ENCODE data around the gene RPP25L.

RPP25L gene

DNA sequence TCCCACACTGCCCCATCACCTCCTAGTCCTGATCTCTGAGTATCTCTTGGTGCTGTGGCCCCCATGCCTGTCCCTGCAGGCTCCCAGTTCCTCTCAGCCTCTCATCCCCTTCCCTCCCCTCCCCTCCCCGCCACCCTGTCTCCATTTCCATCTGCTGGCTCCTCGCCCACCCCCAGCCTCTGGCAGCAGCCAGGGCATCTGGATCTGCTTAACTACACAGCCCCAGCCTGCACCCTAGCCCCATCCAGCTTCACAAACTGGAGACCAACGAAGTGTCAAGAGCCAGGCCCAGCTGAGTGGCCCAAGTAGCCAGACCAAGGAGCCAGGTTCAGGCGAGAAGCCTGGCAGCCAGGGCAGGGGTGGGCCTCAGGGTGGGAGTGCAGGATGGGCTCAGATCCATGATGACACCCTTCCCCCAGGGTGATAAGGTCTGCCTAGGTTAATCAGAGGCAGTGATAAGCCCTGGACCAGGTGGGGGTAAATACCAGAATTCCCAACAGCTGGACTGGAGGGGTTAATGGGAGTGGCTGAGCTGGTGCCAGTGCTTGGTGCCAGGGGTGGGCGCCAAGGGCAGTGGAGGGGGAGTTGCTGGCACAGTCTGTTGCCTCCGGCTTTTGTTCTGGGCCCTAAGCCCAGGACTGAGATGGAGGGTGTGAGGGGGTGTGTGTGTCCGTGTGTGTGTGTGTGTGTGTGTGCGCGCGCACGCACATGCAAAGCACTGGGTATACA is 42.6 kb upstream of the RPP25L start:
- TF ChIP-seq, protein P1, sequence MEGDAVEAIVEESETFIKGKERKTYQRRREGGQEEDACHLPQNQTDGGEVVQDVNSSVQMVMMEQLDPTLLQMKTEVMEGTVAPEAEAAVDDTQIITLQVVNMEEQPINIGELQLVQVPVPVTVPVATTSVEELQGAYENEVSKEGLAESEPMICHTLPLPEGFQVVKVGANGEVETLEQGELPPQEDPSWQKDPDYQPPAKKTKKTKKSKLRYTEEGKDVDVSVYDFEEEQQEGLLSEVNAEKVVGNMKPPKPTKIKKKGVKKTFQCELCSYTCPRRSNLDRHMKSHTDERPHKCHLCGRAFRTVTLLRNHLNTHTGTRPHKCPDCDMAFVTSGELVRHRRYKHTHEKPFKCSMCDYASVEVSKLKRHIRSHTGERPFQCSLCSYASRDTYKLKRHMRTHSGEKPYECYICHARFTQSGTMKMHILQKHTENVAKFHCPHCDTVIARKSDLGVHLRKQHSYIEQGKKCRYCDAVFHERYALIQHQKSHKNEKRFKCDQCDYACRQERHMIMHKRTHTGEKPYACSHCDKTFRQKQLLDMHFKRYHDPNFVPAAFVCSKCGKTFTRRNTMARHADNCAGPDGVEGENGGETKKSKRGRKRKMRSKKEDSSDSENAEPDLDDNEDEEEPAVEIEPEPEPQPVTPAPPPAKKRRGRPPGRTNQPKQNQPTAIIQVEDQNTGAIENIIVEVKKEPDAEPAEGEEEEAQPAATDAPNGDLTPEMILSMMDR (IDR thresholded peaks at IDR 0.05; ENCODE audit: low read depth, low read length), result no peak
- no peak overlapping the region for H3K4me3 ChIP-seq (ENCODE audit: low read depth, low read length)
- peaks cover 2% of the 10 kb centered on the region; the same call in 1 of the 2 replicates for H3K36me3 ChIP-seq
- peak; percentile 75 for DNase-seq
- peak overlapping the region; percentile 81 for H3K27ac ChIP-seq
- no peaks in the 10 kb centered on the region for H3K9me3 ChIP-seq (ENCODE audit: severe bottlenecking)
- no peaks in the 10 kb centered on the region for H3K27me3 ChIP-seq (ENCODE audit: insufficient read depth, low read depth, severe bottlenecking)

DNA sequence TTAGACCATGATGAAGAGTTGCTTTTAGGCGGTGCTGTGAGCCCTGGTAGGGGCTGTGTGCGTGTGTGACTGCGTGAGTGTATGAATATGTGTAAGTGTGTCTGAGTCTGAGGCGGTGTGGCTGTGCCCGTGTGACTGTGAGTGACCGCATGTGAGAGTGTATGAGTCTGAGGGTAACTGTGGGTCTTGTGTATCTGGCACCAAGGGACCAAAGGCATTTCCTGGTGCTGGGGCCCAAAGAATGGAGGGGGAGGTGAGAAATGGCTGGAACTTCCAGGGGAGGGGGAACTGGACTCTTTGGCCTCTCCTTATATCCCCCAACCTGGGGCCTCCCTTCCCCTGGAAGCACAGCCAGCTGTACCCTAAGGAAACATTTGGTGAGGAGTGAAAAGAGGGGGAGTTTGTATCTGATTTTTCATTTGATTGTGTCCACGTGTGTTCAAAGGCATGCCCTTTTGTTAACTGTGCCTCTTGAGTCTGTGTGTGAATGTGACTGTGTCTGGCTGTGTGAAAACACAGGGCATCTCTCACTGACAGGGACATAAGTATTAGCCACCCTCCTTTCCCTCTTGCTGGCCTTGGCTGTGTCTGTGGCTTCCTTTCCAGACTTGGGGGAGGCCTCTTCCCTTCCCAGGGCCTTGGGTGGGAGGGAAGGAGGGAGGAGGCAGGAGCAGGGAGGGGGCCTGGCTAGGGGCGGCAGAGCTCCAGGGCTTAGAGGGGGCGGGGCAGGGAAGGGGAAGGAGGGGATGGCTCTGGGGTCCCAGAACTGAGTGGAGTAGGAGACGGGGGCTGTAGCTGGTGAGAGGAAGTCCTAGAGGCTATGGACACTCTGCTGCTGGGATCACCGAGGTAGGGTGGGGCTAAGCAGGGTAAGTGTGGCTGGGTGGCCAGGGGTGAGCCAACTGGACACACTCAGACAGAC is 41.5 kb upstream of the RPP25L start:
- peak; percentile 66 for DNase-seq

DNA sequence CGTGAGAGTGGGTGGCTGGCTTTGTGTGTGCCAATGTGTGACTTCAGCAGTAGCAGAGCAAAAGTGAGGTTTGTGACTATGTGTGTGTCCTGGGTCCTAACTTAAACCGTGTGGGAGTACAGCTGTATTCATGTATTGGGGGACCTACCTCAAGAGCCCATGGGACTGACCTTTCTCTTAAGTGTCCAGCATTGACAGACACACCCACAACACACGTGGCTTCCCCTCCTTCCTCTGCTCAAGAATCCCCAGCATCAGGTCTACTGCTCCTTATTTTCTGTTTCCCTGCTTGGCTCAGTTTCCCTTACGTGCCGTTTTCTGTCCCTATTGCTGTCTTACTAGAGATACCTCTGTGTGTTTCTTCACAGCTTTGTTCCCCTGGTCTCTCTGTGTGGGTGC is 40.7 kb upstream of the RPP25L start:
- Histone ChIP-seq H3K27ac (peak overlapping the region; percentile 81), H3K9me3 (ENCODE audit: severe bottlenecking) (no peaks in the 10 kb centered on the region), H3K27me3 (ENCODE audit: insufficient read depth, low read depth, severe bottlenecking) (no peaks in the 10 kb centered on the region), H3K36me3 (peaks cover 15% of the 10 kb centered on the region), H3K4me3 (ENCODE audit: low read depth, low read length) (peak overlapping the region; percentile 51)
- TF ChIP-seq, protein P1 (IDR thresholded peaks at IDR 0.05; ENCODE audit: low read depth, low read length), result no peak
- no peak for DNase-seq

More for the DNA sequence above, 41.5 kb upstream of the RPP25L start:
- Histone ChIP-seq H3K9me3 (ENCODE audit: severe bottlenecking) (no peaks in the 10 kb centered on the region), H3K4me3 (ENCODE audit: low read depth, low read length) (no peak overlapping the region), H3K36me3 (peaks cover 13% of the 10 kb centered on the region), H3K27ac (peak overlapping the region; percentile 81), H3K27me3 (ENCODE audit: insufficient read depth, low read depth, severe bottlenecking) (no peaks in the 10 kb centered on the region)
- TF ChIP-seq, protein P1 (IDR thresholded peaks at IDR 0.05; ENCODE audit: low read depth, low read length), result no peak

DNA sequence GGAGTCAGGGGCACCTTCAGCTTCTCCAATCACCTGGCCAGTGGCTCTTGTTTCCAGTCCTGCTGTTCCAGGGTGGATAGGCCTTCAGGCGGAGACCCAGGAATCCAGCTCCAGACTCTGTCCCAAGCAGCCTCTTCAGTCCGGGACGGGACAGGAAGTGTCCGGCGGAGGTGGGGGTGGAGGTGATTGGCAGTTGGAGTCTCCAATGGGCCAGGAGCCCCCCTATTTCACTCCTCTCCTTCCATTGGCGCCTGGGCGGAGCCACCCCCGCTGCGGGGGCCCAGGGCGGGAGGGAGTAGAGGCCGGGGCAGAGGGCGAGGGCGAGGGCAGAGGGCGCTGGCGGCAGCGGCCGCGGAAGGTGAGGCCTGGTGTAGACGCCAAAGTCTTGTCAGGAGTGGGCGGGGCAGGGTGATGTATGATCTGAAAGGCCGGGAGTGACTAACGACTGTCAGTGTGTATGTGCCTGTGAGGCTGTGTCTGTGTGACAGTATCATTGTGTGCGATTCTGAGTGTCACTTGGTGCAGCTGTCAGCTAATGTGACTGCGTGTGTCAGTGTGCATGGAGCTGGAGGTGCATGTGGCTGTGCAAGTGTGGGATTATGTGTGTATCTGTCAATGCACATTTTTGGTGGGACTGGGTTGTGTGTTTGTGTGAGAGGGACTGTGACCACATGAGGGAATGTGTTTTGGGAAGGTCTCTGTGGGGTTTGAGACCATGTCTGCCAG is 40.1 kb upstream of the RPP25L start, which contains the start of gene IL11RA:
Gene IL11RA, plus strand, starts transcription at position 310 of the 726 bp plus-strand sequence. CDS start 3,033 bp downstream, outside the sequence.
- Histone ChIP-seq H3K4me3 (ENCODE audit: low read depth, low read length) (peak within 1 kb of the TSS; percentile 51), H3K27me3 (ENCODE audit: insufficient read depth, low read depth, severe bottlenecking) (no peaks in the 10 kb centered on the region), H3K27ac (peak within 1 kb of the TSS; percentile 81), H3K9me3 (ENCODE audit: severe bottlenecking) (no peaks in the 10 kb centered on the region), H3K36me3 (peaks cover 15% of the 10 kb centered on the region)
- peak; percentile 91 for DNase-seq
- TF ChIP-seq, protein P1 (IDR thresholded peaks at IDR 0.05; ENCODE audit: low read depth, low read length), result no peak

DNA sequence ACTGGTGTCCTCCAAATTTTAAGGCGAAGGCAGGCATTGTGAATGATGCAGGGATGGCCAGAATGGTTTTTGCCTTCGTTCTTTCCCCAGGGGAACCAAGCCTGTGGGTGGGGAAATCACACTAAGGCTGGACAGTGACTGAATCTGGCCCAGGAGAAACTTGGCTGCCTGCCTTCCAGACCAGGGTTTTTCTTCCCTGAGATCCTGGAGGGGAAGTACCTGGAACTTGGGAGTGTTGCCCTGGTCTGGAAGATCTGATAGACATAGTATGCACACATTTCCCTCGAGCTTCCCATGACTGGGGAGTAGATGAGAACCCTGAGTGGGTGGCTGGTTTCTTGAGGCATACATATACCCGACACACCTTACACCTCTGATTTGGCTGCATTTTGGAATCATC is 39.4 kb upstream of the RPP25L start:
- TF ChIP-seq, protein P1 (IDR thresholded peaks at IDR 0.05; ENCODE audit: low read depth, low read length), result no peak
- Histone ChIP-seq H3K36me3 (peaks cover 15% of the 10 kb centered on the region), H3K27me3 (ENCODE audit: insufficient read depth, low read depth, severe bottlenecking) (no peaks in the 10 kb centered on the region), H3K9me3 (ENCODE audit: severe bottlenecking) (no peaks in the 10 kb centered on the region), H3K27ac (peak overlapping the region; percentile 81), H3K4me3 (ENCODE audit: low read depth, low read length) (peak overlapping the region; percentile 51)
- DNase-seq, result no peak

Data from WERI-Rb-1 (cell line).